Rectal smooth muscle tissue (tissue), 1 donor: ENCODE measurements around the gene POU2F2.

ENCODE experiments used
- H3K27ac ChIP-seq: one replicate; pipeline ENCODE4 v1.7.0; 2013; ENCODE audit warnings: low read depth, low read length, inconsistent platforms
- H3K27me3 ChIP-seq: one replicate; pipeline ENCODE4 v1.7.0; 2013; ENCODE audit warnings: low read length; ENCODE audit not compliant: control insufficient read depth, insufficient read depth
- H3K36me3 ChIP-seq: one replicate; pipeline ENCODE4 v1.7.0; 2013; ENCODE audit warnings: low read length; ENCODE audit not compliant: control insufficient read depth, insufficient read depth
- H3K4me1 ChIP-seq: one replicate; pipeline ENCODE4 v1.7.0; 2013; ENCODE audit warnings: low read length; ENCODE audit not compliant: control insufficient read depth, insufficient read depth
- H3K4me3 ChIP-seq: one replicate; pipeline ENCODE4 v1.7.0; 2013; ENCODE audit warnings: low read length
- H3K9ac ChIP-seq: one replicate; pipeline ENCODE4 v1.7.0; 2013; ENCODE audit warnings: low read length

POU2F2 gene

GRCh38 chr19:42152910-42153671 lies 20.8 kb upstream of the POU2F2 start:
- H3K27me3 ChIP-seq: peaks cover 36% of the 10 kb centered on the region
- no peak overlapping the region for H3K9ac ChIP-seq
- no peak overlapping the region for H3K4me3 ChIP-seq

GRCh38 chr19:42151782-42152684 lies 19.8 kb upstream of the POU2F2 start:
- no peaks in the 10 kb centered on the region for H3K4me1 ChIP-seq
- H3K36me3 ChIP-seq: no peaks in the 10 kb centered on the region
- H3K9ac ChIP-seq: no peak overlapping the region
- no peak overlapping the region for H3K4me3 ChIP-seq
- H3K27ac ChIP-seq: no peak overlapping the region
- peaks cover 36% of the 10 kb centered on the region for H3K27me3 ChIP-seq

More at GRCh38 chr19:42152910-42153671, 20.8 kb upstream of the POU2F2 start:
- Histone ChIP-seq H3K36me3 (no peaks in the 10 kb centered on the region), H3K27ac (no peak overlapping the region), H3K4me1 (no peaks in the 10 kb centered on the region)

- no peaks in the 10 kb centered on the region for H3K36me3 ChIP-seq
- no peak overlapping the region for H3K9ac ChIP-seq
- H3K27ac ChIP-seq: no peak overlapping the region
- H3K27me3 ChIP-seq: peaks cover 36% of the 10 kb centered on the region
- no peaks in the 10 kb centered on the region for H3K4me1 ChIP-seq
- H3K4me3 ChIP-seq: no peak overlapping the region
Observed at GRCh38 chr19:42150911-42151361, 18.7 kb upstream of the POU2F2 start.

- peaks cover 36% of the 10 kb centered on the region for H3K27me3 ChIP-seq
- no peaks in the 10 kb centered on the region for H3K4me1 ChIP-seq
- no peaks in the 10 kb centered on the region for H3K36me3 ChIP-seq
- no peak overlapping the region for H3K4me3 ChIP-seq
- no peak overlapping the region for H3K27ac ChIP-seq
- H3K9ac ChIP-seq: no peak overlapping the region
Observed at GRCh38 chr19:42150364-42150763, 18.1 kb upstream of the POU2F2 start.

GRCh38 chr19:42149447-42150202 lies 17.4 kb upstream of the POU2F2 start:
- no peaks in the 10 kb centered on the region for H3K36me3 ChIP-seq
- no peak overlapping the region for H3K9ac ChIP-seq
- H3K27me3 ChIP-seq: peaks cover 32% of the 10 kb centered on the region
- H3K27ac ChIP-seq: no peak overlapping the region
- no peaks in the 10 kb centered on the region for H3K4me1 ChIP-seq
- no peak overlapping the region for H3K4me3 ChIP-seq

GRCh38 chr19:42148266-42148665 lies 16.0 kb upstream of the POU2F2 start:
- Histone ChIP-seq H3K4me1 (no peaks in the 10 kb centered on the region), H3K27ac (no peak overlapping the region), H3K4me3 (no peak overlapping the region), H3K9ac (no peak overlapping the region), H3K27me3 (peaks cover 26% of the 10 kb centered on the region), H3K36me3 (no peaks in the 10 kb centered on the region)

- Histone ChIP-seq H3K9ac (no peak overlapping the region), H3K27ac (no peak overlapping the region), H3K27me3 (peaks cover 3% of the 10 kb centered on the region), H3K4me1 (no peaks in the 10 kb centered on the region), H3K36me3 (no peaks in the 10 kb centered on the region), H3K4me3 (no peak overlapping the region)
Observed at GRCh38 chr19:42143341-42144234, 11.3 kb upstream of the POU2F2 start.

- H3K27ac ChIP-seq: no peak overlapping the region
- no peaks in the 10 kb centered on the region for H3K36me3 ChIP-seq
- no peak overlapping the region for H3K9ac ChIP-seq
- H3K4me3 ChIP-seq: no peak overlapping the region
- no peaks in the 10 kb centered on the region for H3K4me1 ChIP-seq
- H3K27me3 ChIP-seq: peaks cover 3% of the 10 kb centered on the region
Observed at GRCh38 chr19:42140125-42140754, 8.0 kb upstream of the POU2F2 start.

GRCh38 chr19:42134535-42135070 lies 2.4 kb upstream of the POU2F2 start:
- Histone ChIP-seq H3K4me3 (no peak overlapping the region), H3K27me3 (peaks cover 16% of the 10 kb centered on the region), H3K27ac (no peak overlapping the region), H3K36me3 (no peaks in the 10 kb centered on the region), H3K4me1 (no peaks in the 10 kb centered on the region), H3K9ac (no peak overlapping the region)

GRCh38 chr19:42132851-42133528 lies 744 bp upstream of the POU2F2 start:
- H3K27ac ChIP-seq: no peak overlapping the region
- H3K4me3 ChIP-seq: peak overlapping the region; percentile 37
- H3K9ac ChIP-seq: no peak overlapping the region
- H3K4me1 ChIP-seq: no peaks in the 10 kb centered on the region
- H3K27me3 ChIP-seq: peaks cover 16% of the 10 kb centered on the region
- no peaks in the 10 kb centered on the region for H3K36me3 ChIP-seq
